ENCODE measurements around the gene SOS1.

DNA sequence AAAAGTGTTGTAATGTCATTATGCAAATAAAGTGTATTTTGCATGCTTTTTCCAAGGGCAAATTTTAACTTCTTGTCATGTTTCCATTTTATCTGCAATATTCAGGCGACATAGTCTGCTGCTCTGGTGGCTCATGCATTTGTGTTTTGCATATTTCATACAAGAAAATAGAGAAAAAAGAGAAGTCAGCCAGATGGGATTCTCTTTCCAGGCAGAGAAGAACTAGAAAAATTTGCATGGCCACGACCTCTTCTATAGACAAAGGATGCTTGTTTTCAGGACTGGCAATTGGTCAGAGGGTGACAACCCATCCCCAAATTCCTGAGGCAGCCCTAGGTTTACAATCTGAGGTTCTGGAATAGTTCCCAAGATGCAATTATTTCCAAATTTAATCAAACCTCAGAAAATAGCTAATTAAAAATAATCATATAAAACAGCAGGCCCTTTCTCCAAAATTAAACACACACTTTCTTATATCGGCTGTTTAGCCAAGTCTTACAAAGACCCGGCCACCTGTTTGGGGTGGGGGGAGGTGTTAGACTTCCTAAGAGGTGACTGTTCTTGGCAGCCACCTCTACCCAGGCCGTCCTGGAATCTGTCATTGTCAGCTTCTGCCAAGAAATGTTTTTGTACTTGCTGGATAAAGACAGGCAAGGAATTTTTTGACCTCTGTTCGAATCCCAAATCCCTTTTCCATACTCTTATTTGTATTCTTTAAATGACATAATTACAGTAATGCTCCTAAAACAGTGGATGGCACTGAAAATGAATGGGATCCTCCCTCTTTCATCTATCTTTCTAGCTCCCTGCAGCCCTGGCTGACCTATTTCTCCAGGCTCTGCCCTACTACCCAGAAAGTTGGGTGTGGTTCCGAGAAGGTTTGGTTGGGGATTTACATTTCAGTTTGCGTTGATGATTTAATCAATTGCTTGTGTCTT lies 20.8 kb upstream of the SOS1 start:
- TF ChIP-seq, protein P1, sequence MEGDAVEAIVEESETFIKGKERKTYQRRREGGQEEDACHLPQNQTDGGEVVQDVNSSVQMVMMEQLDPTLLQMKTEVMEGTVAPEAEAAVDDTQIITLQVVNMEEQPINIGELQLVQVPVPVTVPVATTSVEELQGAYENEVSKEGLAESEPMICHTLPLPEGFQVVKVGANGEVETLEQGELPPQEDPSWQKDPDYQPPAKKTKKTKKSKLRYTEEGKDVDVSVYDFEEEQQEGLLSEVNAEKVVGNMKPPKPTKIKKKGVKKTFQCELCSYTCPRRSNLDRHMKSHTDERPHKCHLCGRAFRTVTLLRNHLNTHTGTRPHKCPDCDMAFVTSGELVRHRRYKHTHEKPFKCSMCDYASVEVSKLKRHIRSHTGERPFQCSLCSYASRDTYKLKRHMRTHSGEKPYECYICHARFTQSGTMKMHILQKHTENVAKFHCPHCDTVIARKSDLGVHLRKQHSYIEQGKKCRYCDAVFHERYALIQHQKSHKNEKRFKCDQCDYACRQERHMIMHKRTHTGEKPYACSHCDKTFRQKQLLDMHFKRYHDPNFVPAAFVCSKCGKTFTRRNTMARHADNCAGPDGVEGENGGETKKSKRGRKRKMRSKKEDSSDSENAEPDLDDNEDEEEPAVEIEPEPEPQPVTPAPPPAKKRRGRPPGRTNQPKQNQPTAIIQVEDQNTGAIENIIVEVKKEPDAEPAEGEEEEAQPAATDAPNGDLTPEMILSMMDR (IDR thresholded peaks at IDR 0.05) = no peak
- no peak for TF ChIP-seq POLR2A (IDR thresholded peaks at IDR 0.05)

Measured in uterus (tissue), 2 donors.